SKM-1 treated with dmso at 0.1 percent for 144 hours (cell line): ENCODE results near the gene USP17L24.
"Not testable (repeated sequence)": the region's sequence is repeated elsewhere in the genome, so short reads cannot be mapped to it uniquely, and the experiment has no call there.

Experiments
- DNase-seq: peaks from one replicate; lab custom pipeline; 2025; ENCODE audit not compliant: unreplicated experiment; lab: John Stamatoyannopoulos, UW

USP17L24 gene, protein sequence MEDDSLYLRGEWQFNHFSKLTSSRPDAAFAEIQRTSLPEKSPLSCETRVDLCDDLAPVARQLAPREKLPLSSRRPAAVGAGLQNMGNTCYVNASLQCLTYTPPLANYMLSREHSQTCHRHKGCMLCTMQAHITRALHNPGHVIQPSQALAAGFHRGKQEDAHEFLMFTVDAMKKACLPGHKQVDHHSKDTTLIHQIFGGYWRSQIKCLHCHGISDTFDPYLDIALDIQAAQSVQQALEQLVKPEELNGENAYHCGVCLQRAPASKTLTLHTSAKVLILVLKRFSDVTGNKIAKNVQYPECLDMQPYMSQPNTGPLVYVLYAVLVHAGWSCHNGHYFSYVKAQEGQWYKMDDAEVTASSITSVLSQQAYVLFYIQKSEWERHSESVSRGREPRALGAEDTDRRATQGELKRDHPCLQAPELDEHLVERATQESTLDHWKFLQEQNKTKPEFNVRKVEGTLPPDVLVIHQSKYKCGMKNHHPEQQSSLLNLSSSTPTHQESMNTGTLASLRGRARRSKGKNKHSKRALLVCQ

DNA sequence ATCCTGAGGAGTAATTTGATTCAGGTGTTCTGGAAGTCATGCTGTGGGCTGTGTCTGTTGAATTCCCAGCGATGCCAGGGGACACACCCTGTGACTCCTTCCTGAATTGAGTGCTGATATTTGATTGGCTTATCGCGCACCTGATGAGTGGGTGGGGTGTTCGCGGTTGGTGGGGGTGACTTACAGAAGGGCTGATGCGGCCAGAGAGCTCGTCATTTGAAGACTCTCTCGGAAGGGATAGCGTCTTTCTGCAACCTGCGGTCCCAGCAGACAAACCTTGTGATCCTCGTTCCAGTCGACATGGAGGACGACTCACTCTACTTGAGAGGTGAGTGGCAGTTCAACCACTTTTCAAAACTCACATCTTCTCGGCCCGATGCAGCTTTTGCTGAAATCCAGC lies at the start of gene USP17L24:
TSS of gene USP17L24 (plus strand) at position 301 of the 400 bp plus-strand sequence. CDS start at position 301, 0 bp downstream.
- not testable (repeated sequence) for DNase-seq

DNA sequence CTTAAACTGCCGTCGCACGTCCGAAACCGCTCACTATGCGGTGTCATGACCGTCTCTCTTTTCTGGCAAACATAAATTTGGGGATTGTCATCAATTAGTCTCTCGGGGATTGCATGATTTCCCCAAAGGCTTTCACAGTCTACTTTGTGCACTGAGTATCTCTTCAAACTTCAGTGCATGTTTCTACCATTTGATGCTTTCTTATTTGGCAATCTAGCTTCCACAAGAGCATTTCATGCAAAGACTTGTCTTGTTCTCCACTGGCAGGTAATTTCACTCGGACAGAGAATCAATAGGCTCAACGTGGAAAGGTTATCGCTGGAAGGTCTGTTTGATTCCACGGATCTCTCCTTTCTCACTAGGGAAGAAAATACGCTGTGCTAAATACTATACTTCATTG lies 774 bp upstream of the USP17L24 start:
- not testable (repeated sequence) for DNase-seq

DNA sequence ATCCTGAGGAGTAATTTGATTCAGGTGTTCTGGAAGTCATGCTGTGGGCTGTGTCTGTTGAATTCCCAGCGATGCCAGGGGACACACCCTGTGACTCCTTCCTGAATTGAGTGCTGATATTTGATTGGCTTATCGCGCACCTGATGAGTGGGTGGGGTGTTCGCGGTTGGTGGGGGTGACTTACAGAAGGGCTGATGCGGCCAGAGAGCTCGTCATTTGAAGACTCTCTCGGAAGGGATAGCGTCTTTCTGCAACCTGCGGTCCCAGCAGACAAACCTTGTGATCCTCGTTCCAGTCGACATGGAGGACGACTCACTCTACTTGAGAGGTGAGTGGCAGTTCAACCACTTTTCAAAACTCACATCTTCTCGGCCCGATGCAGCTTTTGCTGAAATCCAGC lies 4.6 kb downstream of the USP17L24 start, which contains the start of gene USP17L25:
TSS of gene USP17L25 (plus strand) at position 301 of the 400 bp plus-strand sequence. CDS start at position 301, 0 bp downstream.
- not testable (repeated sequence) for DNase-seq

DNA sequence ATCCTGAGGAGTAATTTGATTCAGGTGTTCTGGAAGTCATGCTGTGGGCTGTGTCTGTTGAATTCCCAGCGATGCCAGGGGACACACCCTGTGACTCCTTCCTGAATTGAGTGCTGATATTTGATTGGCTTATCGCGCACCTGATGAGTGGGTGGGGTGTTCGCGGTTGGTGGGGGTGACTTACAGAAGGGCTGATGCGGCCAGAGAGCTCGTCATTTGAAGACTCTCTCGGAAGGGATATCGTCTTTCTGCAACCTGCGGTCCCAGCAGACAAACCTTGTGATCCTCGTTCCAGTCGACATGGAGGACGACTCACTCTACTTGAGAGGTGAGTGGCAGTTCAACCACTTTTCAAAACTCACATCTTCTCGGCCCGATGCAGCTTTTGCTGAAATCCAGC lies 9.4 kb downstream of the USP17L24 start, which contains the start of gene USP17L26:
TSS of gene USP17L26 (plus strand) at position 301 of the 400 bp plus-strand sequence. CDS start at position 301, 0 bp downstream.
- not testable (repeated sequence) for DNase-seq

DNA sequence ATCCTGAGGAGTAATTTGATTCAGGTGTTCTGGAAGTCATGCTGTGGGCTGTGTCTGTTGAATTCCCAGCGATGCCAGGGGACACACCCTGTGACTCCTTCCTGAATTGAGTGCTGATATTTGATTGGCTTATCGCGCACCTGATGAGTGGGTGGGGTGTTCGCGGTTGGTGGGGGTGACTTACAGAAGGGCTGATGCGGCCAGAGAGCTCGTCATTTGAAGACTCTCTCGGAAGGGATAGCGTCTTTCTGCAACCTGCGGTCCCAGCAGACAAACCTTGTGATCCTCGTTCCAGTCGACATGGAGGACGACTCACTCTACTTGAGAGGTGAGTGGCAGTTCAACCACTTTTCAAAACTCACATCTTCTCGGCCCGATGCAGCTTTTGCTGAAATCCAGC lies 14.1 kb downstream of the USP17L24 start, which contains the start of gene USP17L5:
TSS of gene USP17L5 (plus strand) at position 301 of the 400 bp plus-strand sequence. CDS start at position 301, 0 bp downstream.
- DNase-seq = not testable (repeated sequence)

DNA sequence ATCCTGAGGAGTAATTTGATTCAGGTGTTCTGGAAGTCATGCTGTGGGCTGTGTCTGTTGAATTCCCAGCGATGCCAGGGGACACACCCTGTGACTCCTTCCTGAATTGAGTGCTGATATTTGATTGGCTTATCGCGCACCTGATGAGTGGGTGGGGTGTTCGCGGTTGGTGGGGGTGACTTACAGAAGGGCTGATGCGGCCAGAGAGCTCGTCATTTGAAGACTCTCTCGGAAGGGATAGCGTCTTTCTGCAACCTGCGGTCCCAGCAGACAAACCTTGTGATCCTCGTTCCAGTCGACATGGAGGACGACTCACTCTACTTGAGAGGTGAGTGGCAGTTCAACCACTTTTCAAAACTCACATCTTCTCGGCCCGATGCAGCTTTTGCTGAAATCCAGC lies 18.9 kb downstream of the USP17L24 start, which contains the start of gene USP17L27:
TSS of gene USP17L27 (plus strand) at position 301 of the 400 bp plus-strand sequence. CDS start at position 301, 0 bp downstream.
- DNase-seq = not testable (repeated sequence)

DNA sequence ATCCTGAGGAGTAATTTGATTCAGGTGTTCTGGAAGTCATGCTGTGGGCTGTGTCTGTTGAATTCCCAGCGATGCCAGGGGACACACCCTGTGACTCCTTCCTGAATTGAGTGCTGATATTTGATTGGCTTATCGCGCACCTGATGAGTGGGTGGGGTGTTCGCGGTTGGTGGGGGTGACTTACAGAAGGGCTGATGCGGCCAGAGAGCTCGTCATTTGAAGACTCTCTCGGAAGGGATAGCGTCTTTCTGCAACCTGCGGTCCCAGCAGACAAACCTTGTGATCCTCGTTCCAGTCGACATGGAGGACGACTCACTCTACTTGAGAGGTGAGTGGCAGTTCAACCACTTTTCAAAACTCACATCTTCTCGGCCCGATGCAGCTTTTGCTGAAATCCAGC lies 23.6 kb downstream of the USP17L24 start, which contains the start of gene USP17L28:
TSS of gene USP17L28 (plus strand) at position 301 of the 400 bp plus-strand sequence. CDS start at position 301, 0 bp downstream.
- DNase-seq = not testable (repeated sequence)

DNA sequence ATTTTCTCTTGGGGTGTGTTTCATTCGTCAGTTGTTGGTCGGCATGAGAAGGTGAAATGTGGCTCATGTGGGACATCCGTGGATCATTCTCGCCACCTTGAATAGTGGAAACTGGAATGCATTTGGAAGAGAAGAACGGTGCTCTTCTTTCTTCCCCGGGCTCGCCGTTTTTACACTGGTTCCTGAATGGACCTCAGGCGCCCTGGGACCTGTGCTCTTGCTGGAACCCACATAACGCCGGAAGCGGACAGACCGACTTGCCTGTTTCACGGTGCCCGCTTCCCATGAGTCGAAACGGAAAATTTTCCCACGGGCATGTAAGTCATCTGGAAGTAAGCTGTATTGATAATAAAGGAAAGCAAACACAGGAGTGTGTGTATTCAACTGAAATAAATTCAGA lies 25.9 kb downstream of the USP17L24 start:
- DNase-seq = not testable (repeated sequence)

DNA sequence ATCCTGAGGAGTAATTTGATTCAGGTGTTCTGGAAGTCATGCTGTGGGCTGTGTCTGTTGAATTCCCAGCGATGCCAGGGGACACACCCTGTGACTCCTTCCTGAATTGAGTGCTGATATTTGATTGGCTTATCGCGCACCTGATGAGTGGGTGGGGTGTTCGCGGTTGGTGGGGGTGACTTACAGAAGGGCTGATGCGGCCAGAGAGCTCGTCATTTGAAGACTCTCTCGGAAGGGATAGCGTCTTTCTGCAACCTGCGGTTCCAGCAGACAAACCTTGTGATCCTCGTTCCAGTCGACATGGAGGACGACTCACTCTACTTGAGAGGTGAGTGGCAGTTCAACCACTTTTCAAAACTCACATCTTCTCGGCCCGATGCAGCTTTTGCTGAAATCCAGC lies 28.4 kb downstream of the USP17L24 start, which contains the start of gene USP17L29:
TSS of gene USP17L29 (plus strand) at position 301 of the 400 bp plus-strand sequence. CDS start at position 301, 0 bp downstream.
- DNase-seq = not testable (repeated sequence)

DNA sequence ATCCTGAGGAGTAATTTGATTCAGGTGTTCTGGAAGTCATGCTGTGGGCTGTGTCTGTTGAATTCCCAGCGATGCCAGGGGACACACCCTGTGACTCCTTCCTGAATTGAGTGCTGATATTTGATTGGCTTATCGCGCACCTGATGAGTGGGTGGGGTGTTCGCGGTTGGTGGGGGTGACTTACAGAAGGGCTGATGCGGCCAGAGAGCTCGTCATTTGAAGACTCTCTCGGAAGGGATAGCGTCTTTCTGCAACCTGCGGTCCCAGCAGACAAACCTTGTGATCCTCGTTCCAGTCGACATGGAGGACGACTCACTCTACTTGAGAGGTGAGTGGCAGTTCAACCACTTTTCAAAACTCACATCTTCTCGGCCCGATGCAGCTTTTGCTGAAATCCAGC lies 37.9 kb downstream of the USP17L24 start, which contains the start of gene USP17L30:
TSS of gene USP17L30 (plus strand) at position 301 of the 400 bp plus-strand sequence. CDS start at position 301, 0 bp downstream.
- DNase-seq = not testable (repeated sequence)
